HT1080 (cell line): ENCODE data around the gene GREB1. TPM values are rescaled to one million over a fixed set of nuclear protein-coding genes. Genes with fewer than 3 reads are reported as not detected.

Experiments used
- DNase-seq: peaks from one replicate; pipeline ENCODE4 v3.0.0-alpha.2; 2015; ENCODE audit warnings: low read depth
- total RNA-seq: library from RNA; depleted of rRNA; stranded (reverse); fragments of >200 nt; shearing (Covaris generic); gene quantifications from 2 replicates; pipeline ENCODE4 v1.2.3, GENCODE V29; 2014

The GREB1 gene
- total RNA-seq, 1 experiment from 2014 or later = 1.7 TPM

DNA sequence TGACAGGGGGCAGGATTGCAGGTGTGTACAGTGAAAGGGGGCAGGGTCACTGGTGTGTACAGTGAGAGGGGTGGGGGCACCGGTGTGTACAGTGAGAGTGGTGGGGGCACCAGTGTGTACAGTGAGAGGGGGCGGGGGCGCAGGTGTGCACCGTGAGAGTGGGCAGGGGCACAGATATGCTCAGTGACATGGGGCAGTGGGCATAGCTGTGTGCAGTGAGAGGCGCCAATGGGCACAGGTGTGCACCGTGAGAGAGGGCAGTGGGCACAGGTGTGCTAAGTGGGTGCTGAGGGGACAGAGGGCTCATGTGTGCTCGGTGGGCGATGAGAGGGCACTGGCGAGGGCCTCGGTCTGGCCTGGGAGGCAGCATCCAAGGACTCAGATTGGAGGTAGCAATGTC, 63.0 kb downstream of the GREB1 start:
- DNase-seq = no peak

DNA sequence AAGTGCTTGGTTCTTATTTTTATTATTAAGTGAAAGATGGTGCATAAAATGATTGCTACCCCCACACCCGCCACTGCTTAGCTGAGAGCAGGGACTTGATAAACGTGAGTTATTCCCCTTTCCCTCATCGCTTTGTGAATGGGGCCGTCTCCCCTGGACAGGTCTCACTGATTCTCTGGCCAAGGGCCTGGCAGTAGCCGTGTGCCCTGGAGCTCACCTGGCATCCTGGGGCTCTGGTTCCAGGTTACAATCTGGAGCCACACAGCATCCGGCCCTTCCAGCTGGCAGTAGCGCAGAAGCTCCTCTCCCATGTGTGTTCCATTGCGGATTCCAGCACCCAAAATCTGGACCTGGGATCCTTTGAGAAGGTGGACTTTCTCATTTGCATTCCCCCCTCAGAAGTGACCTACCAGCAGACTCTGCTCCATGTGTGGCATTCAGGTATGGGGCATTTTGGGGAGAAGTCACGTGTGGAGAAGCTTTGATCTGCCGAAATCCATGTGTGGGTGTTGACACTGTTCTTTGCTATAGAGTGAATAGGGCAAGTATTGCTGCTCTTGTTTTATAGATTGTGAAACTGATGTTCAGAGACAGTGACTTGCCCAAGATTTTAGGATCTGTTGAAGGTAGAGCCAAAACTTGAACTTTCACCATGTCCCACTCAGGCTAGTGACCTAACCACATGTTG, 63.8 kb downstream of the GREB1 start:
- peak; percentile 6 for DNase-seq

DNA sequence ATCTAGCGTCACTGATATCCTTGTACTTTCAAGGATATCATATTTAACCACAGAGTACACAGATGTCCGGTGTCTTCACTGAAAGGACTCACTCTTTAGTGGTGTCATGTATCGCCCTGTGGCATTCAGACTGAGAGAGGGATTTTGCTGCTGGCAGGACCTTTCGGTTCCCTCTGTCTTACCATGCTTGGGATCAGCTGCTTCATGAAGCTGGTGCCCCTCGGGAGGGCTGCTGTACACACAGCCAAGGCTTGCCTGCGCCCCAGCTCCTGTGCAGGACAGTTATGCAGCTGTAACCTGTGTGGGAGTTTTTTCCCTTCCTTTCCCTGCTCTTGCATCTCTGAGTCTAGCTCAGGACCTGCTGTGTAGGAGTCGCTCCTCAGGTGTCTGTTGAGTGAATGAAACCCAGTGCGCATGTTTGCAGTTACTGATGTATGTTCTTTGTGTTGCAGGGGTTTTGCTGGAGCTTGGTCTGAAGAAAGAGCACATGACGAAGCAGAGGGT, 64.4 kb downstream of the GREB1 start:
- peak; percentile 20 for DNase-seq

DNA sequence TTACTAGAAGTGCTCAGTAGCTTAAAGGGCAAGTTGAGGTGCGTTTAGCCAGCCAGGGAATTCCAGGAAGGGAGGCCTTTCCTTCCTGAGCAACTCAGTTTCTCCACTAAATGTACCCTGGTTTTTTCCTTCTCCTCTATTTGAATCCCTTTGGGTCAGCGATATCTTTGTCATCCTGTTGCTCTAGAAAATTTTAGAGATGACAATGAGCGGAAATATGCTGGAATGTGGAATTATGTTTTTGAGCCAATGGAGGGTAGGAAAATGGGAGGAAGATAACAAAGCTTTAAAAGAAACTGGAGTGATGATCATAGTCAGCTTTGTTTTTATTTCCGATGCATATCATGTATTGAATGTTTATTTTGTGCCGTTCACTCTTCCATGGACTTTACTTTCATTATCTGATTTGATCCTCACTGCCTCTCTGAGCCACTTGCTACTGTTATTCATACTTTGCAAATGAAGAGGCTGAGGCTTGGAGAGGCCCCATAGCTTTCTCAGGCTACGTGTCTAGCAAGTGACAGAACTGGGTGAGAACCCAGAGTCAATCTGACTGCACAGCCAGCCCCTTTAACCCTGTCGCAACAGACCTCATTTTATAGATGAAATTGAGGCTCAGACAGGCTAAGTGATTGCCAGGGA, 68.8 kb downstream of the GREB1 start:
- no peak for DNase-seq

DNA sequence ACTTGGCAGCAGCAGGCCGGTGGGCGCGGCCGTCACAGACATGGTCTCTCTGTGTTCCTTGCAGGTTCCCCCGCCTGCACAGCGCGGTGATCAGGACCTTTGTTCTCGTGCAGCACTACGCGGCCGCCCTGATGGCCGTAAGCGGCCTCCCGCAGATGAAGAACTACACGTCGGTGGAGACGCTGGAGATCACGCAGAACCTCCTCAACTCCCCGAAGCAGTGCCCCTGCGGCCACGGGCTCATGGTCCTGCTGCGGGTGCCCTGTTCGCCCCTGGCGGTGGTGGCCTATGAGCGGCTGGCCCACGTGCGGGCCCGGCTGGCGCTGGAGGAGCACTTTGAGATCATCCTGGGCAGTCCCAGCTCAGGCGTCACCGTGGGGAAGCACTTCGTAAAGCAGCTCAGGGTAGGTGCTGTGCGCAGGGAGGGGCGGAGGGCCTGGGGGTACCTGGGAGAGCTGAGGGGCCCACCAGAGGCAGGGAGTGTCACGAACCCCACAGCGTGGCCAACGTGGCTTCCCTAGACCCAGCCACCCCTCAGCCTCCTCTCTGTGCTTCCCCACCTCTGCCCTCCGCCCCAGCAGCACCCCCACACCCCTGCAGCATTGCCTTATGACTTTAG, 76.9 kb downstream of the GREB1 start:
- DNase-seq = no peak

DNA sequence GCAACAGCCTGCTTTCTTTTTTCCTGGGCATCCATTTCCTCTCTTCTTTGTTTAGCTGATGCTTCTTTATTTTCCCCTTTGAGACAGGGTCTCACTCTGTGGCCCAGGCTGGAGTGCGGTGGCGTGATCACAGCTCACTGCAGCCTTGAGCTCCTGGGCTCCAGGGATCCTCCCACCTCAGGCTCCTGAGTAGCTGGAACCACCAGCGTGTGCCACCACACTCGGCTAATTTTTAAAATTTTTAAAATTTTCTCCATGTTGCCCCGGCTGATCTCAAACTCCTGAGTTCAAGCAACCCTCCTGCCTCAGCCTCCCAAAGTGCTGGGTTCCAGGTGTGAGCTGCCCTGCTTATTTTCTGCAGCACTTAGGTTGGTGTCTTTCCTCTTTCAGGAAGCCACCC, 77.4 kb downstream of the GREB1 start:
- DNase-seq = no peak

DNA sequence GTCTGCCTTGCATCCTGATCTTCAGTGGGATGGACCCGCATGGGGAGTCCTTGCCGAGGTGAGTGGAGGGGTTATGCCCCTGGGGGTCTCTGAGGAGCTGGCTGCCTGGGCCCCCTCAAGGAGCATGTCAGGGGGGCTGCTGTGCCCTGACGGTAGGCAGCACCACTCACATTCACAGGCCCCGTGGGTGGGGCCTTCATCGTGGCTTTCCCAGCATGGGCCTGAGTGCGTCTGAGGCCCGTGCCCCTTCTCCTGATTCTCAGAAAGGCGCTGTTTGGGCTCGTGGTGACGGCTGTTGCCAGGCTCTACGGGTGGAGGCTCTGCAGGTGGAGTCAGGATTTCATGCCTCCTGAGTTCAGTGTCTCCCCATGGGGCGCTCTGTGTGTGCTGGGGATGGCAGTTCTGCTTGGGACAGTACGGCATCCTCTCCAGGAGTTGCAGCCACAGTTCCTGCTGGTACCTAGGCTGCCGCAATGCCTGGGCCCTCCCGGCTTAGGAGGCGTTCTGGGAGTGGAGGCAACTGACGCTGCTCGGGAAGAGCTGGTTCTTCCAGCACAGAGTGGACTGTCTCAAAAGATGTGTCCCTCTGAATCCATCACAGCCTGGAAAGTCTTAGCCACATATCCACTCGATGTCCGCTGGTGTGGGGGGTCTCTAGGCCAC, 78.8 kb downstream of the GREB1 start:
- no peak for DNase-seq

DNA sequence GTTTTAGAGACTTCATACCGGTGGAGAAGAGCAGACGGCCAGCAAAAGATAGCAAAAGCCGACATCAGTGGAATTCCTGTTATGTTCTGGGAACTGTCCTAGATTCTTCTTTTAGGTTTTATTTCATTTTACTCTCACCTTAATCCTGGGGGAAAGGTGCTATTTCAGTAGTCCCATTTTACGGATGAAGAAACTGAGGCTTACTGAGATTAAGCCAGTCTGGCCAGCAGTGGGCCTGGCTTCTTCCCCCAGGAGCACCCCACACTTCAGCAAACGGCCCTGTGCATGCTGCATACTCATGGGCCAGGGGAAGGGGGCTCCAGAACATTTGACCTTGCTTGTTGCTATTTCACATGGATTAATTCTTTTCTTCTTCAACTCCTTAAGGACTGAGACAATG, 79.5 kb downstream of the GREB1 start:
- DNase-seq = no peak

DNA sequence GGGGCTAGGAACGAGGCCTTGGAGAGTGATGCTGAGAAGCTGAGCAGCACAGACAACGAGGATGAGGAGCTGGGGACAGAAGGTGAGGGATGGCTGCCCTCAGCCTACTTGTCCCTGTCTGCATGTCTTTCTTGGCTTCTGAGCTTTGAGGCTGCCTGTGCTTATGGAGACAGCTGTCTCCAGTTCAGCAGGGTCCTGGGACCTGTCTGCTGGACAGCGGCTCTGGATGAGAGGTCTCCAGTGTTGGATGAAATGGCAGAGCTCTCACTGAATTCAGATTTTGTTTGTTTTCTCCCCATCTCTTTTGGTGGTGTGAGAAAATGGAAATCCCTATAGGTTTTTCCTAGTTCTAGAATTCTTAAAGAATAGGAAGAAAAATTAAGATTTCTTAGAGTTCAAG, 81.4 kb downstream of the GREB1 start:
- DNase-seq = no peak

DNA sequence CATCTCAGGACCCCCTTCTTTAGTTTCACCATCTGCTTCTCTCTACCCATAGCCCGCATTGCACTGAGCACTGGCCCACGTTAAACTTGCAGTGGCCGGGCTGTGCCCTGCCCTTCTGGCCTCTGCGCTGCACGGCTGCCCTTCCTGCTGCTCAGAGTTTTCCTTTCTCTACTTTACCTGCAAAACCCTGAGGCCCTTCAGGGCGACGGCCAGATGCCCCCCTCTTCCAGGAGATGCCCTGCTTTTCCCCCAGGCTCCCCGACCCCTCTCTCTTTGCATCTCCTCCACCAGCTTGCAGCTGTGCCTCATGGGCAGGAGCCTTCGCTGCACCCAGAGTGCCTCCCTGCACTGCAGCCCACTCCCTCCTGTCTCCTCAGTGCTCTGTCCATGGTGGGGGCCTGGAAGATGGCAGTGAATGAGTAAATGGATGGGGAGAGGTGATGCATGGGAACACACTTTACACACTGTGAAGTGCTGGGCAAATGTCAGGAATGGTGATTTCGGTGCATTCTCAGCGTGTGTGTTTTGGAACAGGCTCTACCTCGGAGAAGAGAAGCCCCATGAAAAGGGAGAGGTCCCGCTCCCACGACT, 82.3 kb downstream of the GREB1 start:
- DNase-seq = no peak

DNA sequence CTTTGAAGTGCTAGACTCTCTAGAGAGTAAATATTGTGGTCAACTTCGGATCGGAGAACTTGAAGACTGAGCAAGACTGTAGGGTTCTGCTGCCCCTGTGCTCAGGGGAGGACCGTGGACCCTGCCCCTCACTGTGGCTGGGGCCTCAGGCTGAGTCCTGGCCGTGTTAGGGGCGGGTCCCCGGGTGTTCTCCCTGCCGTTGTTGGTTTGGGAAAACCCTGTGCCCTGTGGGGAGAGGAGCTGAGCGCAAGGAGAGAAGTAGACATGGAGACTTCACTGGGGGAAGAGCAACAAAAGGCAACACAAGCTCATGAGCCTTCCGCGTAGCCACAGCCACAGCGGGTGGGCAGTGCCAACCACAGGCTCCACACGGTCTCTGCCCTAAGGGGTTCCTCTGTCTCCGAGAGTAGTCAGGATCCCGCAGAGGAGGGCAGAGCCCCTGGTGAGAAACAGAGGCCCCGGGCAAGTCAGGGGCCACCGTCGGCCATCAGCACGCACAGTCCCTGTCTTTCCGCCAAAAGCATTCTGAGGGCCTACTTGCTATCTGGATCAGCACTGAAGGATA, 83.1 kb downstream of the GREB1 start:
- no peak for DNase-seq

DNA sequence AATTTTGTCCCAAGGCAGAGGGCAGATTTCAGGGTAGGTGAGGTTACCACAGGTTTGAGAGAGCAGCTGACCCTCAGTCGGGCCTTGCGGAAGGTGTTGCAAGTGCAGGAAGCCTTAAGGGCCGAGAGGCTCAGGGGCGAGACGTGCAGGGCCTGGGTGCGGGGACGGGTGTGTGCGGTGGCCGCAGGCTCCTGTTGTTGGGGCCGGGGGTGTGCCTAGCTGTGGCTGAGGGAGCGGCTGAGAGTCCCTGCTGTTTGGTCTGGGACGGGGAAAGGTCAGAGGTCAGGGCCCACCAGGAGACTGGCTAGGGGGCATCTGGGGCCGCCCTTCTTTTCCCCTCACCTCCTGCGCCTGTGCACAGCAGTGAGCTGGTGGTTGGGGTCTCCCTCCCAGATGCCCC, 83.7 kb downstream of the GREB1 start:
- DNase-seq = no peak

DNA sequence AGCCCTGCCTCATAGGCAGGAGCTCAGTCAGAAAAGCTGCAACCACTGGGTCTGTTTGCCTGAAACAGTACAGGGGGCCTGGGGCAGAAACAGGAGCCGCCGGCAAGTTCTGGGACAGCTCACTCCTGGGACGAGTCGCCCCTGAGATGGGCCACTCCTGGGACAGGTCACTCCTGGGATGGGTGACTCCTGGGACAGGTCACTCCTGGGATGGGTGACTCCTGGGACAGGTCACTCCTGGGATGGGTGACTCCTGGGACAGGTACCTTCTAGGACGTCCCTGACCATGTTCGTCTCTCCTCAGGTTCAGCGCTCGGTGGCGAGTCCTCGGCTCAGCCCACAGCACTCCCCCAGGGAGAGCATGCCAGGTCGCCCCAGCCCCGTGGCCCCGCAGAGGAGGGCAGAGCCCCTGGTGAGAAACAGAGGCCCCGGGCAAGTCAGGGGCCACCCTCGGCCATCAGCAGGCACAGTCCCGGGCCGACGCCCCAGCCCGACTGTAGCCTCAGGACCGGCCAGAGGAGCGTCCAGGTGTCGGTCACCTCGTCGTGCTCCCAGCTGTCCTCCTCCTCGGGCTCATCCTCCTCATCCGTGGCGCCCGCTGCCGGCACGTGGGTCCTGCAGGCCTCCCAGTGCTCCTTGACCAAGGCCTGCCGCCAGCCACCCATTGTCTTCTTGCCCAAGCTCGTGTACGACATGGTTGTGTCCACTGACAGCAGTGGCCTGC, 84.3 kb downstream of the GREB1 start:
- no peak for DNase-seq

DNA sequence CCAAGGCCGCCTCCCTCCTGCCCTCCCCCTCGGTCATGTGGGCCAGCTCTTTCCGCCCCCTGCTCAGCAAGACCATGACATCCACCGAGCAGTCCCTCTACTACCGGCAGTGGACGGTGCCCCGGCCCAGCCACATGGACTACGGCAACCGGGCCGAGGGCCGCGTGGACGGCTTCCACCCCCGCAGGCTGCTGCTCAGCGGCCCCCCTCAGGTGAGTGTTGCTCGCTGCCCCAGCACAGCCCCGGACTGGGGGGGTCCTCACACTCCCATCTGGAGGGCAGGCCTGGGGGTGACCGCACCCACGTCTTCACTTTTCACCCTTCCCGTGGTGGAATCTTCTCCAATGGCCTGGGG, 84.8 kb downstream of the GREB1 start:
- no peak for DNase-seq

DNA sequence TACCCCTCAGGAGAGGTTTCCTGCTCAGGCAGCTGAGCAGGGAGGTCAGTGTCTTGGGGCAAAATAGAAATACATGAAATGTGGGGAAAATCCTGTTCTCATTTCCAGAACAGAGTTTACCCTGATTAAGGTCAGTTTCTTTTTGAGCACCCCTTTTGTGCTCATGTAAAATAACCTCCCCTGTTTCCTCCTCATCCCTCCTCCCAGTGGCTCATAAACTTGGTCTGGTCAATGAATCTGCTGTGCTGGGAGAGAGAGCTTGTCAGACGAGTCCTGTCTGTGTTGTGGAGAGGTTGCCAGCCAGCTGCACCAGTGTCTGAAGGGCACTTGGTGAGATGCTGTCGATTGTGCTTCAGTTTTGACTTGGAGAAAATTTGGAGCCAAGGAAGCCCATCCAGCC, 87.6 kb downstream of the GREB1 start:
- DNase-seq = no peak

DNA sequence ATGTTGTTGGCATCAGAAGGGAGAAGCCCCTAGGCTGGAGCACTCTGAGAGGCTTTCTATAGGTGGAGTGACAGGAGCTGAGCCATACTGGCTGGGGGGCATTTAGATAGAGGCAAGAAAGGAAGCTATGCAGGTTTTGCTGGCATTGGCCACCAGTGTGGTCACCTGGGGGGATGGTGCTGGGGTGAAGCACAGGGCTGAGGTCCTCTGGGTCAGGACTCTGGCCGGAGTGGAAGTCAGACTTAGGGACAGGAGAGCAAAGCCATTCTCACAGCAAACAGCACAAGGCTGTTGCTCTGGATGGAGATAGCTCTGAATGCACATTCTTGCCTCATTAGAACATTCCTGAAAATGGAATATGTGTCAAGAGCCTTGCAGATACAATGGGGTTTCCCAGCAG, 88.8 kb downstream of the GREB1 start:
- DNase-seq = no peak

DNA sequence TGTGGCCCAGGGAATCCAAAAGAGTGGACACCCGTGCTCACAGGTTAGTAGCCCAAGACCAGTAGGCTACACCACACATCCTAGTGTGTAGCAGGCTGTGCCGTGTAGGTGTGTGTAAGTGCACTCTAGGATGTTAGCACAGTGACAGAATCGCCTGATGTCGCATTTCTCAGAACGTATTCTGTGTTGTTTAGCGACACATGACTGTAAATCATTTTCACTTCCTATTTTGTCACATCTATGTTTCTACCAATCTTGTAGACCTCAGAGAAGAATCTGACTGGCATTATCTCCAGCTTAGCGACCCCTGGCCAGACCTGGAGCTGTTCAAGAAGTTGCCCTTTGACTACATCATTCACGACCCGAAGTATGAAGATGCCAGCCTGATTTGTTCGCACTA, 91.0 kb downstream of the GREB1 start:
- DNase-seq = no peak

DNA sequence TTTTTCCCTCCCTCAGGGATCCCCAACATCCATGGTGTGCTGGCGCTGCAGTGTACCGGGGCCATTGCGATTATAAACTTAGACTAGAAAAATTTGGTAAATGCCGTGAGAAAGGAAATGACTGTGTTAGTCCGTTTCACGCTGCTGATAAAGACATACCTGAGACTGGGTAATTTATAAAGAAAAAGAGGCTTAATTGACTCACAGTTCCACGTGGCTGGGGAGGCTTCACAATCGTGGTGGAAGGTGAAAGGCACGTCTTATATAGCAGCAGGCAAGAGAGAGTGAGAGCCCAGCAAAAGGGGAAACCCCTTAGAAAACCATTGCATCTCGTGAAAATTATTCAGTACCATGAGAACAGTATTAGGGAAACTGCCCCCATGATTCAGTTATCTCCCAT, 91.8 kb downstream of the GREB1 start:
- no peak for DNase-seq

DNA sequence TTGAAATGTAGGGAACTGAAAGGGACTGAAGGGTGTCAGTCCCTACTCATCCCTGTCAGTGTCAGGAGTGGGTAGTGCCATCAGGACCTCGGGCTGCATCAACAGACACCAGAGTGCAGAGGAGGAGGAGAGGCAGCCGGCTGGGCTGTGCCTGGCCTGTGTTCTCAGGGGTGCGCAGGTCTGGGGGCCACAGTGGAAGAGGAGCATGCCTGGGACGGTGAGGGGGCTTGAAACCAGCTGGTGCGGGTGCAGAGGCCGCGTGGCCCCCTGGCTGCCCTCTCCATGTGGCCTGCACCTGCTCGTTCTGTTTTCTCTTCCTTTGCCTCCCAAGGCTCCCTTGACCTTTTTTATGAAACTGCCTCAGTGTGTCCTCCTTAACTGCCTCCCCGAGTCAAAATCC, 94.8 kb downstream of the GREB1 start:
- no peak for DNase-seq

DNA sequence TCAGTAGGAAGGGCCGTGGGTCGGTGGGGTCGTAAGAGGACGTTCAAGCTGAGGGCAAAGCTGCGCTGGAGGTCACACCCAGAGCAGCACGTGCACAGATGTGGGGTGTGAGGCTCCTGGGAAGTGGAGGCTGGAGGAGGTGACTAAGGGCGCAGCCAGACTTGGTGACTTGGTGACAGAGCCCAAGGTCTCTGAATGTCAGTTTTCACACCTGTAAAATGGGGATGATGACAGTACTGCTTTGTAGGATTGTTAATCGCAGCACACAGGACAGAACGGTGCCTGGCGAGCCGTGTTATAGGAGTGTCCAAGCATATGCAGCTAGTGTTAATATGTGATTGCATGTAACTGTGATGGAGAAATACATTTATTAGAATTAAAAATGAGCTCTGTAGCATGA, 95.4 kb downstream of the GREB1 start:
- no peak for DNase-seq

DNA sequence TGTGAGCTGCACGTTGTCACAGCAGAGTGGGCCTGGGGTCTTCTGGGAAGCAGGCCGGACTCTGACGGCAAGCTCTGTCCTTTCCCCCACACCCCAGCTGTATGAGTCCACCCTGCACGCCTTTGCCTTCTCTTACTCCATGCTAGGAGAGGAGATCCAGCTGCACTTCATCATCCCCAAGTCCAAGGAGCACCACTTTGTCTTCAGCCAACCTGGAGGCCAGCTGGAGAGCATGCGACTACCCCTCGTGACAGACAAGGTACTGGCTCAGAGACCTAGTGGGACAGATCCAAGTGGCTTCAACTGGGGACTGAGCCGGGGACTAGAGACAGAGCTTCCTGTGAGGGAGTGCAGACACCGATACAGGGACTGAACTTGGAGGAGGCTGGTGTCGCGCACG, 96.0 kb downstream of the GREB1 start:
- DNase-seq = no peak
